B cell (primary cell): ENCODE measurements around the gene CTNNA2. TPM values are rescaled to one million over a fixed set of nuclear protein-coding genes. Genes with fewer than 3 reads are reported as not detected.

Experiments used
- ATAC-seq: fragments of 200-7000 bp; cut with Tn5 transposase; one replicate; pipeline ENCODE4 v1.10.0; 2021; ENCODE audit warnings: low read depth, mild to moderate bottlenecking, moderate number of reproducible peaks, moderate library complexity
- CTCF ChIA-PET: fragments of 350-600 bp; sonication (Branson Sonifier 250); formaldehyde crosslinking; loops from one replicate; lab custom pipeline; 2021; ENCODE audit warnings: antibody characterized with exemption, inconsistent platforms; lab: Charles Lee
- POLR2A ChIA-PET: fragments of 350-600 bp; sonication (Branson Sonifier 250); formaldehyde crosslinking; loops from one replicate; lab custom pipeline; 2021; ENCODE audit warnings: antibody characterized with exemption; lab: Charles Lee
- DNase-seq: peaks from one replicate; pipeline ENCODE4 v3.0.0; 2013
- H2AFZ ChIP-seq: 2 replicates; pipeline ENCODE4 v1.6.1; 2012; ENCODE audit warnings: mild to moderate bottlenecking, low read depth, low read length; ENCODE audit not compliant: insufficient read depth, poor library complexity, severe bottlenecking
- H3K27ac ChIP-seq, 2 donors: 1 replicate in 1 of 2; 2 replicates in 1 of 2; pipeline ENCODE4 v1.5.1; 2012 to 2013; ENCODE audit warnings: low read length in 2 of 2, mild to moderate bottlenecking in 2 of 2, moderate library complexity in 1 of 2
- H3K27me3 ChIP-seq, 4 experiments: fragments of 200-600 bp in 1 of 4; sonication (generic) in 1 of 4; replicated peaks in 1 of 4; 1 replicate in 2 of 4; 2 replicates in 2 of 4; pipeline versions ENCODE4 v1.6.1 to v1.7.0; 2013 to 2016; ENCODE audit warnings: low read length in 3 of 4, mild to moderate bottlenecking in 2 of 4, mixed read lengths in 1 of 4, moderate library complexity in 1 of 4; ENCODE audit not compliant: insufficient read depth in 4 of 4, control insufficient read depth in 3 of 4; ENCODE audit errors: control extremely low read depth in 1 of 4
- H3K36me3 ChIP-seq, 2 experiments: replicated peaks in 1 of 2; 1 replicate in 1 of 2; 2 replicates in 1 of 2; pipeline versions ENCODE4 v1.6.1 to v1.7.1; 2013; ENCODE audit warnings: low read length in 1 of 2; ENCODE audit not compliant: insufficient read depth in 2 of 2, control insufficient read depth in 1 of 2; ENCODE audit errors: control extremely low read depth in 1 of 2, extremely low read depth in 1 of 2
- H3K4me1 ChIP-seq, 2 donors: fragments of 200-600 bp in 1 of 2; sonication (generic) in 1 of 2; 1 replicate in 1 of 2; 2 replicates in 1 of 2; pipeline versions ENCODE4 v1.5.1 to v1.6.1; 2013 to 2017; ENCODE audit warnings: low read length in 2 of 2; ENCODE audit not compliant: control insufficient read depth in 2 of 2, insufficient read depth in 2 of 2
- H3K4me2 ChIP-seq: replicated peaks from 2 replicates; pipeline ENCODE3; 2012; ENCODE audit warnings: mild to moderate bottlenecking, low read depth, low read length; ENCODE audit not compliant: poor library complexity, severe bottlenecking
- H3K4me3 ChIP-seq, 5 experiments: fragments of 200-600 bp in 1 of 5; sonication (generic) in 1 of 5; 1 replicate in 3 of 5; 2 replicates in 2 of 5; pipeline versions ENCODE4 v1.5.1 to v1.7.0; 2011 to 2016; ENCODE audit warnings: low read length in 4 of 5, mild to moderate bottlenecking in 4 of 5, low read depth in 2 of 5, control low read depth in 1 of 5, moderate library complexity in 1 of 5; ENCODE audit not compliant: insufficient read depth in 1 of 5; ENCODE audit errors: control extremely low read depth in 1 of 5, extremely low read depth in 1 of 5
- H3K79me2 ChIP-seq: fragments of 200-600 bp; sonication (generic); one replicate; pipeline ENCODE4 v1.6.0; 2016; ENCODE audit warnings: low read length; ENCODE audit not compliant: control insufficient read depth, insufficient read depth
- H3K9ac ChIP-seq: fragments of 200-600 bp; sonication (generic); 2 replicates; pipeline ENCODE4 v1.6.1; 2017; ENCODE audit warnings: mild to moderate bottlenecking, low read length, moderate library complexity
- H3K9me3 ChIP-seq, 3 donors: one replicate each; pipeline versions ENCODE4 v1.6.1 to v1.7.1; 2013; ENCODE audit warnings: low read length in 2 of 3; ENCODE audit not compliant: control insufficient read depth in 2 of 3, insufficient read depth in 1 of 3; ENCODE audit errors: control extremely low read depth in 1 of 3
- H4K20me1 ChIP-seq: 2 replicates; pipeline ENCODE4 v1.6.0; 2012; ENCODE audit warnings: mild to moderate bottlenecking, low read length; ENCODE audit not compliant: insufficient read depth, control insufficient read depth, poor library complexity, severe bottlenecking
- H3K27ac Mint-ChIP-seq: one replicate; pipeline ENCODE4 v1.8.0; 2021; ENCODE audit warnings: mixed read lengths
- H3K27me3 Mint-ChIP-seq: one replicate; pipeline ENCODE4 v1.8.0; 2021; ENCODE audit warnings: mixed read lengths
- H3K4me1 Mint-ChIP-seq: one replicate; pipeline ENCODE4 v1.8.0; 2021; ENCODE audit warnings: mixed read lengths
- H3K4me3 Mint-ChIP-seq: one replicate; pipeline ENCODE4 v1.8.0; 2021; ENCODE audit warnings: mixed read lengths
- H3K9me3 Mint-ChIP-seq: one replicate; pipeline ENCODE4 v1.8.0; 2022; ENCODE audit warnings: mixed read lengths; ENCODE audit not compliant: insufficient read depth
- EZH2 ChIP-seq: IDR thresholded peaks from 2 replicates; pipeline ENCODE4 v1.6.1; 2012; ENCODE audit warnings: borderline replicate concordance, low read depth, mild to moderate bottlenecking, moderate library complexity, low read length; ENCODE audit not compliant: insufficient read depth, poor library complexity, severe bottlenecking
- WGBS: methylation state at CpG from one replicate; pipeline ENCODE4 v1.1.5; 2013; ENCODE audit warnings: missing lambda C conversion rate; ENCODE audit not compliant: insufficient coverage; 5-methylcytosine and 5-hydroxymethylcytosine counted together
- intact Hi-C: fragments of 100-400 bp; cut with micrococcal nuclease; formaldehyde crosslinking; loops from one replicate; pipeline ENCODE4 v1.10.0; 2022
- polyA minus RNA-seq: library from RNA; depleted of rRNA, polyadenylated mRNA; stranded (reverse); fragments of >200 nt; gene quantifications from 2 replicates; pipeline ENCODE4 v1.2.3, GENCODE V29; 2012
- polyA plus RNA-seq: library from polyadenylated mRNA; depleted of rRNA; stranded (reverse); fragments of >200 nt; gene quantifications from 2 replicates; pipeline ENCODE4 v1.2.3, GENCODE V29; 2012
- total RNA-seq, 2 donors: library from RNA; stranded (reverse); fragments of 120-200 nt in 1 of 2; gene quantifications; 1 replicate in 1 of 2; 2 replicates in 1 of 2; pipeline versions ENCODE4 v1.2.3 to v1.2.4, GENCODE V29; 2013 to 2022
- TF ChIP-seq, protein P1 (sequence below): fragments of 200-600 bp; IDR thresholded peaks from one replicate; pipeline ENCODE4 v1.8.0; 2022; ENCODE audit warnings: antibody characterized with exemption, mild to moderate bottlenecking

Gene CTNNA2
- total RNA-seq: not detected in 2 replicates
- total RNA-seq (2013): 0.02 TPM
- not detected in 2 replicates for polyA plus RNA-seq
- polyA minus RNA-seq: not detected in 2 replicates

GRCh38 chr2:79512442-79513401, at the start of gene CTNNA2:
CTNNA2 (plus strand) TSS chr2:79513051.
- no peak for ATAC-seq
- peaks cover 20% of the 10 kb centered on the region for H3K27me3 Mint-ChIP-seq

More at GRCh38 chr2:79512442-79513401, at the start of gene CTNNA2:
- POLR2A ChIA-PET: no interaction called here
- no peaks in the 10 kb centered on the region for H3K36me3 ChIP-seq
- peak; percentile 5 for DNase-seq
- intact Hi-C loops: no loop called here
- H3K79me2 ChIP-seq: no peaks in the 10 kb centered on the region
- no peak within 1 kb of the TSS for H3K27ac ChIP-seq
- peaks cover 0 to 3% of the 10 kb centered on the region in 2 donors for H3K4me1 ChIP-seq
- no peak within 1 kb of the TSS for H3K9ac ChIP-seq
- H3K4me1 Mint-ChIP-seq: peaks cover 3% of the 10 kb centered on the region
- peak within 1 kb of the TSS; percentile 30 for H3K4me3 Mint-ChIP-seq
- peaks cover 0 to 5% (median 0%) of the 10 kb centered on the region in 3 donors for H3K9me3 ChIP-seq
- WGBS: 10% methylated on average over 70 of the region's 87 CpGs
- H2AFZ ChIP-seq: no peak within 1 kb of the TSS
- no peak within 1 kb of the TSS for H3K27ac Mint-ChIP-seq
- H3K9me3 Mint-ChIP-seq: no peaks in the 10 kb centered on the region
- peak within 1 kb of the TSS; percentile 14 for H3K4me2 ChIP-seq
- CTCF ChIA-PET: no interaction called here
- H3K27me3 ChIP-seq: peaks cover 0 to 12% (median 8%) of the 10 kb centered on the region in 4 experiments
- TF ChIP-seq, protein P1, sequence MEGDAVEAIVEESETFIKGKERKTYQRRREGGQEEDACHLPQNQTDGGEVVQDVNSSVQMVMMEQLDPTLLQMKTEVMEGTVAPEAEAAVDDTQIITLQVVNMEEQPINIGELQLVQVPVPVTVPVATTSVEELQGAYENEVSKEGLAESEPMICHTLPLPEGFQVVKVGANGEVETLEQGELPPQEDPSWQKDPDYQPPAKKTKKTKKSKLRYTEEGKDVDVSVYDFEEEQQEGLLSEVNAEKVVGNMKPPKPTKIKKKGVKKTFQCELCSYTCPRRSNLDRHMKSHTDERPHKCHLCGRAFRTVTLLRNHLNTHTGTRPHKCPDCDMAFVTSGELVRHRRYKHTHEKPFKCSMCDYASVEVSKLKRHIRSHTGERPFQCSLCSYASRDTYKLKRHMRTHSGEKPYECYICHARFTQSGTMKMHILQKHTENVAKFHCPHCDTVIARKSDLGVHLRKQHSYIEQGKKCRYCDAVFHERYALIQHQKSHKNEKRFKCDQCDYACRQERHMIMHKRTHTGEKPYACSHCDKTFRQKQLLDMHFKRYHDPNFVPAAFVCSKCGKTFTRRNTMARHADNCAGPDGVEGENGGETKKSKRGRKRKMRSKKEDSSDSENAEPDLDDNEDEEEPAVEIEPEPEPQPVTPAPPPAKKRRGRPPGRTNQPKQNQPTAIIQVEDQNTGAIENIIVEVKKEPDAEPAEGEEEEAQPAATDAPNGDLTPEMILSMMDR: no peak
- TF ChIP-seq EZH2: no peak
- no peaks in the 10 kb centered on the region for H4K20me1 ChIP-seq
- H3K4me3 ChIP-seq: no peak within 1 kb of the TSS
